Measurements from ENCODE around the gene GABRD.

Gene GABRD

DNA sequence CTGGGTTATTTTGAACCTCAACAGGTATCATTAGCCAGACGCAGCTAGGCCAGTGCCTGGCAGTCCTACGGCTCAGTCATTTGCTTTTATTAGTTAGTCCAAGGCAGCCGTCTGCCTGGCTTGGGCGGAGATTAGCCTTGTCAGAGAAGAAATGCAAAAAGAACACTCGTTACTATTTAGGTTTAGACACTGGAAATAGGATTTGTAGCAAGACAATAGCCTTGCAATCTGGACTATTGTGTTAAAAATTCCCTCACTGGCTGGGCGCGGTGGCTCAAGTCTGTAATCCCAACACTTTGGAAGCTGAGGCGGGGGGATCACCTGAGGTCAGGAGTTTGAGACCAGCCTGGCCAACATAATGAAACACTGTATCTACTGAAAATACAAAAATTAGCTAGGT lies 20.1 kb downstream of the GABRD start:
- no peaks in the 10 kb centered on the region for H3K4me1 ChIP-seq (ENCODE audit: control insufficient read depth in 1 of 2, insufficient read depth in 1 of 2, low read depth in 1 of 2, low read length in 1 of 2)
- no peak overlapping the region for H3K27ac ChIP-seq
- no peak for TF ChIP-seq CTCF (IDR thresholded peaks at IDR 0.05)
- no peaks in the 10 kb centered on the region for H3K36me3 ChIP-seq
- H3K27me3 ChIP-seq, result peaks cover 40% of the 10 kb centered on the region
- no peaks in the 10 kb centered on the region for H3K9me3 ChIP-seq
- H3K4me3 ChIP-seq (ENCODE audit: low read depth in 1 of 2, low read length in 1 of 2), result no peak overlapping the region

DNA sequence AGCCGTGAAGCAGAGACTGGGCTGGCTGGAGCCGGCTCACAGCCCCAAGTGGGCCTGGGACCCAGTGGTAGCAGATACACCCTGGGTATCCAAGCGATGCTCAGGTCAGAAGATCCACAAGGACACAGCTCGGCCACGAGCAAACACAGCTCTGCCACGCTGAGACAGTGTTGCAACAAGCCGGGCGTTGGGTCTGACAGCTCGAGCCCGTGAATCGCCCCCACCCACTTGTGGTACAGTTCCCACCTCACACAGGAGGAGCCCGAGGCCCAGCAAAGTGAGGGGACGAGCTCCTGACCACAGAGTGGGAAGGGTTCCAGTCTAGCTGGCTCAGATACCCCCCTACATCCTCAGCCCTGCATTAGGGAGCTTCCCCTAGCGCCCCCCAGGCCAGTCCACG lies 22.2 kb downstream of the GABRD start:
- no peak overlapping the region for H3K4me3 ChIP-seq (ENCODE audit: low read depth in 1 of 2, low read length in 1 of 2)
- H3K9me3 ChIP-seq, result no peaks in the 10 kb centered on the region
- H3K27me3 ChIP-seq, result peaks cover 60% of the 10 kb centered on the region
- no peaks in the 10 kb centered on the region for H3K36me3 ChIP-seq
- TF ChIP-seq CTCF (IDR thresholded peaks at IDR 0.05), result no peak
- H3K4me1 ChIP-seq (ENCODE audit: control insufficient read depth in 1 of 2, insufficient read depth in 1 of 2, low read depth in 1 of 2, low read length in 1 of 2), result peaks cover 0 to 8% of the 10 kb centered on the region in 2 experiments
- no peak overlapping the region for H3K27ac ChIP-seq

DNA sequence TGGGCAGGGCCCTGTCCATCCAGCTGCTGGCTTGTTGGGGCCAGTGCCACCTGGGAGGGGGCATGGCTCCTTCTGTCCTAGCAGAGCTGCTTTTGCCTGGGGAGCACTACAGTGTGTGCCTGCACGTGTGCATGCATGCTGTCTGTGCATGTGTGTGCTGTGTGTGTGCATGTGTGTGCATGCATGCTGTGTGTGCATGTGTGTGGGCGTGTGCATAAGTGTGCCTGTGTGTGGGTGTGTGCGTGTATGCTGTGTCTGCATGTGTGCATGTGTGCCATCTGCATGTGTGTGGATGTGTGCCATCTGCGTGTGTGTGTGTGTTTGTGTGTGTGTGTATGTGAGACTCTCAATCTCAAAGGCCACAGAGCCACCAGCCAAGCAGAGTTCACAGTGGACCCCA lies 22.7 kb downstream of the GABRD start:
- H3K9me3 ChIP-seq, result no peaks in the 10 kb centered on the region
- TF ChIP-seq CTCF (IDR thresholded peaks at IDR 0.05), result no peak
- no peaks in the 10 kb centered on the region for H3K36me3 ChIP-seq
- no peak overlapping the region for H3K4me3 ChIP-seq (ENCODE audit: low read depth in 1 of 2, low read length in 1 of 2)
- H3K4me1 ChIP-seq (ENCODE audit: control insufficient read depth in 1 of 2, insufficient read depth in 1 of 2, low read depth in 1 of 2, low read length in 1 of 2), result peaks cover 0 to 8% of the 10 kb centered on the region in 2 experiments
- H3K27ac ChIP-seq, result no peak overlapping the region
- H3K27me3 ChIP-seq, result peaks cover 66% of the 10 kb centered on the region

- Histone ChIP-seq H3K27me3 (peaks cover 78% of the 10 kb centered on the region), H3K9me3 (no peaks in the 10 kb centered on the region), H3K27ac (no peak overlapping the region), H3K36me3 (no peaks in the 10 kb centered on the region), H3K4me3 (ENCODE audit: low read depth in 1 of 2, low read length in 1 of 2) (no peak overlapping the region), H3K4me1 (ENCODE audit: control insufficient read depth in 1 of 2, insufficient read depth in 1 of 2, low read depth in 1 of 2, low read length in 1 of 2) (peaks cover 0 to 8% of the 10 kb centered on the region in 2 experiments)
- no peak for TF ChIP-seq CTCF (IDR thresholded peaks at IDR 0.05)
Measured at GRCh38 chr1:2042830-2043773, 24.0 kb downstream of the GABRD start.

DNA sequence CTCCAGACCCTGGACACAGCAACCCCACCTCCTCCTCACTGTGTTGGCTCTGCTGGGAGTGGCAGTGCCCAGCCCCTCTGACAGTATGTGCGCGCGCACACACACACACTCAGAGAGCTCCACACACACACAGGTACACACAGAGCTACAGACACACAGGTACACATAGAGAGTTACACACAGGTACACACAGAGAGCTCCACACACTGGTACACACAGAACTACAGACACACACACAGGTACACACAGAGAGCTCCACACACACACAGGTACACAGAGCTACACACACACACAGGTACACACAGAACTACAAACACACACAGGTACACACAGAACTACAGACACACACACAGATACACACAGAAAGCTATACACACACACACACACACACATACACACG lies 24.7 kb downstream of the GABRD start:
- no peaks in the 10 kb centered on the region for H3K9me3 ChIP-seq
- H3K4me1 ChIP-seq (ENCODE audit: control insufficient read depth in 1 of 2, insufficient read depth in 1 of 2, low read depth in 1 of 2, low read length in 1 of 2), result peaks cover 0 to 8% of the 10 kb centered on the region in 2 experiments
- H3K4me3 ChIP-seq (ENCODE audit: low read depth in 1 of 2, low read length in 1 of 2), result no peak overlapping the region
- no peaks in the 10 kb centered on the region for H3K36me3 ChIP-seq
- H3K27me3 ChIP-seq, result peaks cover 86% of the 10 kb centered on the region
- H3K27ac ChIP-seq, result no peak overlapping the region
- no peak for TF ChIP-seq CTCF (IDR thresholded peaks at IDR 0.05)

Measured in neutrophil (primary cell).